Measurements from ENCODE around the gene CREBZF. TPM values are rescaled to one million over a fixed set of nuclear protein-coding genes. Genes with fewer than 3 reads are reported as not detected.

CREBZF gene
- total RNA-seq, 1 experiment from 2014 or later: 54.6 TPM

GRCh38 chr11:85663080-85663752, 1.7 kb downstream of the CREBZF start:
- H3K4me1 Mint-ChIP-seq: peaks cover 38% of the 10 kb centered on the region
- H3K36me3 Mint-ChIP-seq: peaks cover 48% of the 10 kb centered on the region
- no peaks in the 10 kb centered on the region for H3K27me3 Mint-ChIP-seq (ENCODE audit: low read depth)
- CTCF ChIA-PET: interaction anchor here (1.0 to 1.4 kb wide), 2 partner anchors 15 to 26 kb away, joined by 3 to 4 read pairs; partner anchors contain the start of gene TMEM126A
- POLR2A ChIA-PET: interaction anchor here (2.6 to 2.9 kb wide), 2 partner anchors 15 to 35 kb away, joined by 13 to 24 read pairs; partner anchors contain the start of genes DLG2, TMEM126A and TMEM126B
- DNase-seq (ENCODE audit: low spot score): no peak
- no peak for TF ChIP-seq MXD4 (CRISPR knock-in tag; IDR thresholded peaks at IDR 0.05; ENCODE audit: borderline replicate concordance)
- TF ChIP-seq ATF1 (CRISPR knock-in tag; IDR thresholded peaks at IDR 0.05): no peak
- TF ChIP-seq ARID4B (CRISPR knock-in tag; IDR thresholded peaks at IDR 0.05; ENCODE audit: borderline replicate concordance): 0 out of 2 replicates have a peak, but pooled peaks have one; percentile 6
- peak overlapping the region; percentile 96 for H3K4me3 Mint-ChIP-seq
- no peaks in the 10 kb centered on the region for H3K9me3 Mint-ChIP-seq
- peak overlapping the region; percentile 80 for H3K27ac Mint-ChIP-seq
- no peak for ATAC-seq

GRCh38 chr11:85661972-85662664, 2.8 kb downstream of the CREBZF start:
- CTCF ChIA-PET: no interaction called here
- H3K27me3 Mint-ChIP-seq (ENCODE audit: low read depth): no peaks in the 10 kb centered on the region
- no peak for TF ChIP-seq ZNF281 (CRISPR knock-in tag; IDR thresholded peaks at IDR 0.05)
- no peak for TF ChIP-seq ZNF232 (CRISPR knock-in tag; IDR thresholded peaks at IDR 0.05)
- no peak for TF ChIP-seq PRRX2 (CRISPR knock-in tag; IDR thresholded peaks at IDR 0.05)
- TF ChIP-seq NR2C2 (CRISPR knock-in tag; IDR thresholded peaks at IDR 0.05): no peak
- TF ChIP-seq ESRRA (CRISPR knock-in tag; IDR thresholded peaks at IDR 0.05; ENCODE audit: borderline replicate concordance): no peak
- TF ChIP-seq ZNF425 (CRISPR knock-in tag; conservative IDR thresholded peaks at IDR 0.05): no peak
- no peak for TF ChIP-seq JUN (CRISPR knock-in tag; IDR thresholded peaks at IDR 0.05)
- no peak for TF ChIP-seq ZNF416 (CRISPR knock-in tag; IDR thresholded peaks at IDR 0.05)
- TF ChIP-seq ZNF671 (CRISPR knock-in tag; IDR thresholded peaks at IDR 0.05): no peak
- TF ChIP-seq PRDM15 (CRISPR knock-in tag; IDR thresholded peaks at IDR 0.05): no peak
- TF ChIP-seq ATF2 (CRISPR knock-in tag; IDR thresholded peaks at IDR 0.05; ENCODE audit: borderline replicate concordance, low read depth): no peak
- H3K27ac Mint-ChIP-seq: no peak overlapping the region
- peaks cover 38% of the 10 kb centered on the region for H3K4me1 Mint-ChIP-seq
- POLR2A ChIA-PET: interaction anchor here (1.5 kb wide), 1 partner anchor 14 kb away, joined by 3 read pairs; the partner anchor contains the start of gene TMEM126A
- DNase-seq (ENCODE audit: low spot score): no peak
- H3K9me3 Mint-ChIP-seq: no peaks in the 10 kb centered on the region
- no peak for ATAC-seq
- peaks cover 51% of the 10 kb centered on the region for H3K36me3 Mint-ChIP-seq
- H3K4me3 Mint-ChIP-seq: peak overlapping the region; percentile 96
